DMS153 treated with DMSO at 0.1 percent for 48 hours (cell line): ENCODE results near the gene WDPCP.
"Not testable (repeated sequence)": the region's sequence is repeated elsewhere in the genome, so short reads cannot be mapped to it uniquely, and the experiment has no call there.

Experiments
- DNase-seq: peaks from one replicate; lab custom pipeline; 2025; ENCODE audit not compliant: unreplicated experiment; lab: John Stamatoyannopoulos, UW

WDPCP gene

GRCh38 chr2:63372549-63372948 is 215.7 kb downstream of the WDPCP start:
- no peak for DNase-seq

- DNase-seq = no peak
Observed at GRCh38 chr2:63369146-63369545, 219.1 kb downstream of the WDPCP start.

DNA sequence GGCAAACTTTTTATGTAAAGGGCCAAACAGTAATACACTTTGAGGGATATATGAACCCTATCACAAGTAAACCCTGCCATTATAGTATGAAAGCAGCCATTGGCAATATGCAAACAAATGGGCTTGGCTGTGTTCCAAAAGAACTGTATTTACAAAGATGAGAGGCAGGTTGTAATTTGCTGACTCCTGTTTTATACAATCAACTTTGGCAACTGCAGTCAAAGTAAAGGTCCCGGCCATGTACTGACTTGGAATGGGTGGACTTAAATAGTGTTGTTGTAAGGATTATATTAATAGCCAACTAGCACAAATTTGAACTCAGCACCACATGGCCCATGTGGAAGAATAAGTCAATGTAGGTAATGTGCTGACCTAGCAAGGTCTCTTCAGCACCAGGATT is 223.4 kb downstream of the WDPCP start:
- DNase-seq = peak; percentile 43

DNA sequence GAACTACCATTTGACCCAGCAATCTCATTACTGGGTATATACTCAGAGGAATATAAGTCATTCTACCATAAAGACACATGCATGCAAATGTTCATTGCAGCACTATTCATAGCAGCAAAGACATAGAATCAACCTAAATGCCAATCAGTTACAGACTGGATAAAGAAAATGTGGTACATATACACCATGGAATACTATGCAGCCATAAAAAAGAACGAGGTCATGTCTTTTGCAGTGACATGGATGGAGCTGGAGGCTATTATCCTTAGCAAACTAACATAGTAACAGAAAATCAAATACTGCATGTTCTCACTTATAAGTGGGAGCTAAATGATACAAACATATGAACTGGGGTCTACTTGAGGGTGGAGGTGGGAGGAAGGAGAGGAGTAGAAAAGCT is 230.6 kb downstream of the WDPCP start:
- DNase-seq = not testable (repeated sequence)

GRCh38 chr2:63347361-63347760 is 240.9 kb downstream of the WDPCP start:
- no peak for DNase-seq

DNA sequence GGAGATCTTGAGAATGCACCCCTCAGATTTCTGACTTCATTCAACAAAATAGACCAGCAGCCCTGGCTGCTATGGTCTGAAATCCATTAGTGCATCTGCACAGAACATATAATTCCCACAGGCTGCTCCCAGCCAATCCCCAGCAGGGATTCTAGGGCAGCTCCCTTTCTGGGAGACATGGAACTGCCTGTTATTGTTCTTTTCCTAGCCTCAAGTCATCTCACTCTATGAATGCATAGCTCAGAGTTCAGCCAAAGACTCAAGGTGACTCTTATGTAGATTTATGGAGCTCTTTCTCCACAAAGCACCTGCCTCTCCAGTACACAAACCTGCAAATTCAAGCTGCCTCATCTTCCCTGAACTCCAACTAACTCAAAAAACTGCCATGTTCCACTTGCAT is 241.9 kb downstream of the WDPCP start:
- no peak for DNase-seq

- DNase-seq = no peak
Observed at GRCh38 chr2:63345285-63345633, 243.0 kb downstream of the WDPCP start.

DNA sequence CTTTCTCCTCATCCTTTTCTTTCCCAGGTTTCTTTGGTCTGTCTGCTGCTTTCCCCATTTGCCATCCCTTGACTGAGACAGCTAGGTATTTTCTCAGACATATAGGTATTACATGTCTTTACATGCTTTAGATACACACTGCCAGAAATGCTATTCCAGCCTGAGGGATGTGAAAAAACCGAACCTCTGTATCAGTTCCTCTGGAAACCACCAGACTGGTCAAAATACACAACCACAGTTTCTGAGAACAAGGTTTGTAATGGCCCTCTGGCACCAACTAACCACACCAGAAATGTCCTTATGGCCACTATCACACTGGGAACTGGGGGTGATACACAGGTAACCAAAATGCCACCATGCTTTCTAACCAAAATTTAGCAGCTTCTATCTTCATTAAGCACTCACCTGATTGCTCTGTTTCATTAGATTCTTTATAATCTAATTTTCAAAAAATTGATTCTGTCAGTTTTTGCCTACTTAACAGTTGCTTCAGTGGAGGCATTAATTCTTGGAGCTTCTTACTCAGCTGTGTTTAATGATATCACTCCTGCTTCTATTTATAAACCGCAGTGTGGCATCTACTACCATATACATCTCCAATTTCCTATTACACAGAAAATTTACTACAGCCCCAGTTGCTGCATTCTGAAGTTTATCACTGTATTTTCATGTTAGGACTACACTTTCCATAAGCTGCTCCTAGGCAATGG is 243.5 kb downstream of the WDPCP start:
- no peak for DNase-seq

DNA sequence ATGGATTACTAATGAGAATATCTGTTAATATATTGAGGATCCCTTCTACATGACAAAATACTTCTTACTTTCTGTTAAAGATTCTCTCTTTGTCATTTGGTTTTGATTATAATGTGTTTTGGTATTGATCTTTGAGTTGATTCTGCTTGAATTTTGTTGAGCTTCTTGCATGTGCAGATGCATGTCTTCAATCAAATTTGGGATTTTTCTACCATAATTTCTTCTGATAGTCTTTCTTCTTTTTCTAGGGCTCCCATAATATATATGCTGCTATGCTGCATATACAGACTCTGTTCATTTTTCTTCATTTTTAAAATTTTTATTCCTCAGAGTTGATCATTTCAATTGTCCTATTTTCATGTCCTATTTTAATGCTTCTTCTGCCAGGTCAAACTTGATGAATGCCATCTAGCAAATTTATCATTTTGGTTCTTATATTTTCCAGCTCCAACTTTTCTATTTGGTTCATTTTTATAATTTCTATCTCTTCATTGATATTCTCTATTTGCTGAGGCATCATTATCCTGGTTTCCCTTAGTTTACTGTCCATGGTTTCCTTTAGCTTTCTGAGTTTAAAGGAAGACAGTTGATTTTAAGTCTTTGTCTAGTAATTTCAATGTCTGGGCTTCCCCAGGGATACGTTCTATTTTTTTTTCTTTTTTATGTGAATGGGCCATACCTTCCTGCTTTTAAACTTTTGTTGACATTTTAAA is 244.7 kb downstream of the WDPCP start:
- DNase-seq = no peak

GRCh38 chr2:63340443-63340842 is 247.8 kb downstream of the WDPCP start:
- no peak for DNase-seq

DNA sequence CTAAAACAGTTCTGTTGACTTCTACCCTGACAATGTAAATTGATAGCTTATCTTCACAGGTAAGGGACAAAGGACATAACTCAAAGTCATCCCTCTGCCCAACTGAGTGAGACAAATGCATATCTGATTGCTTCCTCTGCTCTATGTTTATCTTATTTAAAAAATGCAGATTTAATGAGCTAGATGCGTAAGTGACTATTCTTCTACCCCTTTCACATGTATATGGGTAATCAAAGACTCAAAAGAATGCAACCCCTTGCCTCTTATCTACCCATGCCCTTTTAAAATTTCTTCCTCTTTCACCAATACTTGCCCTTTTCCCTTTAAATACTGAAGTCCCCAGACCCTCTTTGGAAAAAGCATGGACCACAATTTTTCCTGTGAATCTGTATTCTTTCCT is 253.4 kb downstream of the WDPCP start:
- no peak for DNase-seq

GRCh38 chr2:63326473-63326872 is 261.8 kb downstream of the WDPCP start:
- no peak for DNase-seq

DNA sequence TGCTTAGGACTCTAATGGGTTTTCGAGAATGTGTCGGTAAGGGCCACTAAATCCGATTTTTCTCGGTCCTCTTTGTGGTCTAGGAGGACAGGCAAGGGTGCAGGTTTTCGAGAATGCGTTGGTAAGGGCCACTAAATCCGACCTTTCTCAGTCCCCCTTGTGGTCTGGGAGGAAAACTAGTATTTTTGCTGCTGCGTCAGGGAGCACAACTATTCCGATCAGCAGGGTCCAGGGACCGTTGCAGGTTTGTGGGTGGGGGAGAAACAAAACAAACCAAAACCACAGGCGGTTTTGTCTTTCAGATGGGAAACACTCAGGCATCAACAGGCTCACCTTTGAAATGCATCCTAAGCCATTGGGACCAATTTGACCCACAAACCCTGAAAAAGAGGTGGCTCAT is 264.6 kb downstream of the WDPCP start:
- DNase-seq = not testable (repeated sequence)

GRCh38 chr2:63321973-63322372 is 266.3 kb downstream of the WDPCP start:
- not testable (repeated sequence) for DNase-seq

DNA sequence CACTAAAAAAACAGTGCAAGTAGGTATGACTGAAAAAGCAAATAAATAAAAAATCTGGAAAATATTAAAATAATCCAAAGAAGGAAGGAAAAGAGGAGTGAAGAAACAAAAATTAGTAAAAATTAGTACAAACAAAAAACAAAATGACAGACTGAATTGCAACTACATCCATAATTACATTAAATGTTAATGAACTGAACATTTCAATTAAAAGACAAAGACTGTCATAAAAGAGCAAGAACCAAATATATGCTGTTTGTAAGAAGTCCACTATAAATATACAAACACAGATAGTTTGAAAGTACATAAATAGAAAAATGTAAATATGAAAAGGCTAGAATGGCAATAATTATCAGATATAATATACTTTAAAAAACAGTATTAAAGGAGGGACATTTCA is 267.6 kb downstream of the WDPCP start:
- DNase-seq = no peak

DNA sequence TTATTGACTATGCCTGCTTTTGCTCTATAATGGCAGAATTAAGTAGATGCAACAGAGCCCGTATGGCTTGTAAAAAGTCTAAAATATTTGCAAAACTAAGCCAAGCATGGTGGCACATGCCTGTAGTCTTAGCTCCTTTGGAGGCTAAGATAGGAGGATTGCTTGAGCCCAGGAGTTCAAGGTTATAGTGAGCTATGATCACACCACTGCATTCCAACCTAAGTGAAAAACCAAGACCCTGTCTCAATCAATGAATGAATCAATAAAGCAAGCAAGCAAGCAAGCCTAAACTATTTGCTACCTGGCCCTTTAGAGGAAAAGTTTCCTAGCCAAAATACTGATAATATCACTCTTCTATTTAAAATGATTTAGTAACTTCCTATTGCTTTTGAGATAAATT is 277.7 kb downstream of the WDPCP start:
- DNase-seq = no peak

DNA sequence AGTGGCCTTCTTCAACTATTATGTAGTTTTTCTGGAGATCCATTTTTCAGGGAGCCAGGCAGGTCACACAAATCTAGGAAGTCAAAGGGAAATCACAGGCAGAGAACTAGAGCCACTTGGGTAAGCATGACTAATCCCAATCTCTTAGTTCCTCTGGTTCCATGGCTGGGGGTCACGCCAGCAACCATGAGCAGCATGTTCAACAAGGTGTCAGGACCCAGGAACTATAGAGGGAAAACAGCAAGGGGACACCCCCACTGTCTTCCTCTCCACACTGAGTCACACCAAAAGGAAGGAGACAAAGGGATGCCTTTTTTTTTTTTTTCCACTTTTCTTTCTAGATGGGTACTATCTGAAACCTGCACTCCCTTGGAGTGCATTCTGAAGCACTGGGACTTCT is 286.8 kb downstream of the WDPCP start:
- DNase-seq = no peak

GRCh38 chr2:63300835-63301234 is 287.4 kb downstream of the WDPCP start:
- no peak for DNase-seq

DNA sequence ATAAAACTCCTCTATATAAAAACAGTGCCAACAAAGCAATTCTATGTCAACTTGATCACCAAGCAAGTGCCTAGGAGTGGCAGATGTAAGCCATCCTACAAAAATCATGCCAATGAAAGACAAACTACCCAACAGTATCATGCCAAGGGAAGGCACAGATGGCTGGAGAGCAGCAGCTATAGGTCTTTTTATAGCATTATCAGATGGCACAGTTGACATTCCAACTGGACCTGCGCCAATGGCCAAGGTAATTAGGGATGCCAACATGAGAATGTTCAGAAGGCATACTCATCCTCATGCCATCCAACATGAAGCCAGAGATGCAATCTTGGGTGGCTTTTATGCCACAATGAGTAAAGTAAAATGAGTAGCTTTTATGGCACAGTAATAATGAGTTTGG is 300.3 kb downstream of the WDPCP start:
- no peak for DNase-seq

DNA sequence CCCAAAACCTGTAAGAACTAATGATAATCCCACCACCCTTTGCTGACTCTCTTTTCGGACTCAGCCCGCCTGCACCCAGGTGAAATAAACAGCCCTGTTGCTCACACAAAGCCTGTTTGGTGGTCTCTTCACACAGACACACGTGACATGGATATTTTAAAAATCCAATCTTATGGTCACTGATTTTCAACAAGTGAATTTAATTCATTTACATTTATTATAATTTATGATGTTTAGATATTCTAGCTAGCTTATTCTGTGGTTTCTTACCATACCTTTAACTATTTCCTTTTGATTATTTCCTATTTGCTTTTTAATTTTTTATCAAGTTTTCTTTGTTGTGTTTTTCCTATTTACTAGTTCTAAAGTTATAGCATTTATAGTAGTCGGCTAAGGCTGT is 301.8 kb downstream of the WDPCP start:
- not testable (repeated sequence) for DNase-seq

DNA sequence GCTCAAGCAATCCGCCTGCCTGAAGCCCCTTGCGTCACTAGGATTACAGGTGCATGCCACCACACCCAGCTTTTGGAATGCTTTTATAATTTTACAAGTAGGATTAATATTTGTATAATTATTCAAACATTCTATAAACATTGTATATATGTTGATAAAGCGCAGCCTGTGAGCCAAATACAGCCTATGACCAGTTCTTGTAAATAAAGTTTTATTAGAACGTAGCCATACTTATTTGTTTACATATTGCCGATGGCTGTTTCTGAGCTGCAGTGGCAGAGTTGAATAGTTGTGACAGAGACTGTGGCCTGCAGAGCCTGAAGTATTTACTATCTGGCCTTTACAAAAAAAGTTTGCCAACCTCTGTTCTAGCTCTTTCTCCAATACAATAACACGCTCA is 305.0 kb downstream of the WDPCP start:
- no peak for DNase-seq

DNA sequence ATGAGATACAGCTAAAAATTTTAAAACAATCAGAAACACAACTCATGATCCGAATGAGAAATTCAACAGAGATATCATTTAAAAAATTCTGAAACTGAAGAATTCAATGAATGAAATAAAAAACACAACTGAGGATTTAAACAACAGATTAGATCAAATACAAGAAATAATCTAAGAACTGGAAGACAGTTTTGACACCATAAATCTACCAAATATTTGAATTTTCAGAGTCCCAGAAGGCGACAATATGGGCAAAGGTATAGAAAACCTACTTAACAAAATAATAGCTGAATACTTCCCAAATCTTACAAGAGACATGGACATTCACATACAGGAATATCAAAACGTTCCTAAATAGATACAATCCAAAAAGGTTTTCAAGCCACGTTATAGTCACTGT is 315.7 kb downstream of the WDPCP start:
- DNase-seq = no peak

- DNase-seq = no peak
Observed at GRCh38 chr2:63270717-63271116, 317.6 kb downstream of the WDPCP start.
